Hepatocyte (in vitro differentiated cells): ENCODE data around the gene HELZ2. TPM values are rescaled to one million over a fixed set of nuclear protein-coding genes. Genes with fewer than 3 reads are reported as not detected.
"Not testable (repeated sequence)": the region's sequence is repeated elsewhere in the genome, so short reads cannot be mapped to it uniquely, and the experiment has no call there.

ENCODE experiments used
- DNase-seq: peaks from one replicate; pipeline ENCODE4 v3.0.0-alpha.2; 2016; ENCODE audit warnings: low spot score
- H2AFZ ChIP-seq: fragments of 200-600 bp; sonication (generic); 2 replicates; pipeline ENCODE4 v1.6.0; 2016; ENCODE audit warnings: antibody characterized with exemption, mild to moderate bottlenecking
- H3K27ac ChIP-seq: fragments of 200-600 bp; sonication (generic); 2 replicates; pipeline ENCODE4 v1.5.1; 2016; ENCODE audit warnings: mild to moderate bottlenecking
- H3K27me3 ChIP-seq: fragments of 200-600 bp; sonication (generic); 2 replicates; pipeline ENCODE4 v1.6.1; 2016
- H3K36me3 ChIP-seq: fragments of 200-600 bp; sonication (generic); replicated peaks from 2 replicates; pipeline ENCODE4 v1.5.1; 2016; ENCODE audit warnings: low read depth; ENCODE audit not compliant: insufficient read depth
- H3K4me1 ChIP-seq: fragments of 200-600 bp; sonication (generic); 2 replicates; pipeline ENCODE4 v1.5.1; 2016; ENCODE audit warnings: mild to moderate bottlenecking, moderate library complexity; ENCODE audit not compliant: insufficient read depth
- H3K4me2 ChIP-seq: fragments of 200-600 bp; sonication (generic); 2 replicates; pipeline ENCODE4 v1.6.0; 2016
- H3K4me3 ChIP-seq: fragments of 200-600 bp; sonication (generic); 2 replicates; pipeline ENCODE4 v1.5.1; 2016; ENCODE audit warnings: mild to moderate bottlenecking
- H3K79me2 ChIP-seq: fragments of 200-600 bp; sonication (generic); 2 replicates; pipeline ENCODE4 v1.6.0; 2017; ENCODE audit warnings: mild to moderate bottlenecking
- H3K9me2 ChIP-seq: fragments of 200-600 bp; sonication (generic); replicated peaks from 2 replicates; pipeline ENCODE4 v1.6.0; 2017; ENCODE audit warnings: mild to moderate bottlenecking; ENCODE audit not compliant: insufficient read depth
- H3K9me3 ChIP-seq: fragments of 200-600 bp; sonication (generic); 2 replicates; pipeline ENCODE4 v1.5.1; 2016; ENCODE audit warnings: low read depth, mild to moderate bottlenecking
- H4K20me1 ChIP-seq: fragments of 200-600 bp; sonication (generic); 2 replicates; pipeline ENCODE4 v1.6.0; 2016; ENCODE audit warnings: mild to moderate bottlenecking; ENCODE audit not compliant: insufficient read depth, poor library complexity, severe bottlenecking
- CTCF ChIP-seq: fragments of 200-600 bp; sonication (generic); IDR thresholded peaks from 2 replicates; pipeline ENCODE4 v1.5.1; 2016; ENCODE audit warnings: antibody characterized with exemption, mild to moderate bottlenecking; ENCODE audit not compliant: poor library complexity
- EZH2 ChIP-seq: fragments of 200-600 bp; sonication (generic); IDR thresholded peaks from 2 replicates; pipeline ENCODE4 v1.6.1; 2016; ENCODE audit warnings: antibody characterized with exemption, mild to moderate bottlenecking, borderline replicate concordance
- EZH2phosphoT487 ChIP-seq: fragments of 200-600 bp; sonication (generic); IDR thresholded peaks from one replicate; pipeline ENCODE4 v1.6.1; 2018; ENCODE audit warnings: antibody characterized with exemption, mild to moderate bottlenecking, low read depth, moderate library complexity; ENCODE audit not compliant: unreplicated experiment, severe bottlenecking
- WGBS: methylation state at CpG from one replicate; pipeline ENCODE4 v1.1.6; 2016; ENCODE audit warnings: low lambda C conversion rate; ENCODE audit errors: missing lambda C conversion rate; 5-methylcytosine and 5-hydroxymethylcytosine counted together
- polyA plus RNA-seq: library from polyadenylated mRNA; unstranded; fragments of >200 nt; fragmentation: Nextera tagmentation; extraction: Ambion mirVana; gene quantifications from 2 replicates; pipeline ENCODE4 v1.2.1, GENCODE V29; 2016
- total RNA-seq: library from RNA; depleted of rRNA; stranded (reverse); fragments of >200 nt; gene quantifications from 2 replicates; pipeline ENCODE4 v1.2.3, GENCODE V29; 2014

Gene HELZ2
- total and polyA plus RNA-seq, 2 experiments from 2014 or later: 4.6 to 17.0 TPM

GRCh38 chr20:63610581-63611435, 36.8 kb upstream of the HELZ2 start:
- no peaks in the 10 kb centered on the region for H3K36me3 ChIP-seq
- H3K9me2 ChIP-seq: no peaks in the 10 kb centered on the region
- no peaks in the 10 kb centered on the region for H3K27me3 ChIP-seq
- no peaks in the 10 kb centered on the region for H3K4me1 ChIP-seq
- H3K9me3 ChIP-seq: no peaks in the 10 kb centered on the region
- DNase-seq: no peak
- no peak overlapping the region for H2AFZ ChIP-seq
- H4K20me1 ChIP-seq: no peaks in the 10 kb centered on the region
- H3K27ac ChIP-seq: no peak overlapping the region
- H3K4me2 ChIP-seq: no peak overlapping the region
- no peak overlapping the region for H3K4me3 ChIP-seq
- TF ChIP-seq EZH2phosphoT487: no peak
- TF ChIP-seq CTCF: no peak
- no peak for TF ChIP-seq EZH2
- peaks cover 11% of the 10 kb centered on the region for H3K79me2 ChIP-seq
- 93% methylated on average over 17 of the region's 17 CpGs for WGBS

- no peaks in the 10 kb centered on the region for H3K9me2 ChIP-seq
- H3K27me3 ChIP-seq: no peaks in the 10 kb centered on the region
- H3K27ac ChIP-seq: no peak overlapping the region
- H3K36me3 ChIP-seq: no peaks in the 10 kb centered on the region
- 97% methylated on average over 9 of the region's 9 CpGs for WGBS
- H3K4me2 ChIP-seq: no peak overlapping the region
- no peak for TF ChIP-seq EZH2phosphoT487
- DNase-seq: no peak
- H3K9me3 ChIP-seq: no peaks in the 10 kb centered on the region
- no peak overlapping the region for H2AFZ ChIP-seq
- peaks cover 4% of the 10 kb centered on the region for H3K79me2 ChIP-seq
- no peak overlapping the region for H3K4me3 ChIP-seq
- no peaks in the 10 kb centered on the region for H3K4me1 ChIP-seq
- H4K20me1 ChIP-seq: no peaks in the 10 kb centered on the region
Observed at GRCh38 chr20:63606686-63607085, 32.6 kb upstream of the HELZ2 start.

GRCh38 chr20:63602321-63602720, 28.3 kb upstream of the HELZ2 start:
- Histone ChIP-seq H3K9me3 (no peaks in the 10 kb centered on the region), H3K4me3 (no peak overlapping the region), H3K36me3 (no peaks in the 10 kb centered on the region), H3K27me3 (no peaks in the 10 kb centered on the region), H3K27ac (no peak overlapping the region), H3K9me2 (no peaks in the 10 kb centered on the region), H3K79me2 (peaks cover 2% of the 10 kb centered on the region), H2AFZ (no peak overlapping the region), H3K4me1 (no peaks in the 10 kb centered on the region), H4K20me1 (no peaks in the 10 kb centered on the region), H3K4me2 (no peak overlapping the region)
- no peak for DNase-seq
- WGBS: 94% methylated on average over 3 of the region's 3 CpGs
- TF ChIP-seq CTCF: no peak
- TF ChIP-seq EZH2: no peak
- TF ChIP-seq EZH2phosphoT487: no peak

GRCh38 chr20:63601679-63602078, 27.6 kb upstream of the HELZ2 start:
- not testable (repeated sequence) for H3K27me3 ChIP-seq, DNase-seq, H3K9me3 ChIP-seq, H3K79me2 ChIP-seq, H4K20me1 ChIP-seq, H3K4me3 ChIP-seq, H3K36me3 ChIP-seq, H3K9me2 ChIP-seq, H2AFZ ChIP-seq, H3K4me1 ChIP-seq, H3K27ac ChIP-seq, H3K4me2 ChIP-seq
- 87% methylated on average over 8 of the region's 8 CpGs for WGBS
